DMS 273 treated with DMSO at 0.1 percent for 48 hours (cell line): Measurements from ENCODE around the gene OXSR1.
A peak's percentile ranks its signal among the peaks of the same experiment; 100 is the strongest.
"Not testable (repeated sequence)": the region's sequence is repeated elsewhere in the genome, so short reads cannot be mapped to it uniquely, and the experiment has no call there.

Experiments used
- DNase-seq: peaks from one replicate; lab custom pipeline; 2025; lab: John Stamatoyannopoulos, UW

OXSR1 gene

DNA sequence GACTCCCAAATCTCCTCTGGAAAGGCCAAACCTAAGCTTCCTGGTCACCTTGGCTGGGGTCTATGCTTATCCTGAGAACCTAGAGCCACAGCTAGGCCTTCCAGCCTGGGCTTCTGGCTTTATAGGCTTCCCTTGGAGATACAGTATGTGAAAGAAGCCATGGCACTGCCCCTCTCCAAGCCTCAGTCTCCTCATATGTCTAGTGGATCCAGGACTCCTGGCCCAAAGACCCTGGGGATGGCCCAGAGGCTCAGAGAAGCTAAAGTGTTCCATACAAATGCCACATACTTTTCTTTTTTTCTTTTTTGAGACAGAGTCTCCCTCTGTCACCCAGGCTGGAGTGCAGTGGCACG lies 37.1 kb upstream of the OXSR1 start:
- DNase-seq: no peak

DNA sequence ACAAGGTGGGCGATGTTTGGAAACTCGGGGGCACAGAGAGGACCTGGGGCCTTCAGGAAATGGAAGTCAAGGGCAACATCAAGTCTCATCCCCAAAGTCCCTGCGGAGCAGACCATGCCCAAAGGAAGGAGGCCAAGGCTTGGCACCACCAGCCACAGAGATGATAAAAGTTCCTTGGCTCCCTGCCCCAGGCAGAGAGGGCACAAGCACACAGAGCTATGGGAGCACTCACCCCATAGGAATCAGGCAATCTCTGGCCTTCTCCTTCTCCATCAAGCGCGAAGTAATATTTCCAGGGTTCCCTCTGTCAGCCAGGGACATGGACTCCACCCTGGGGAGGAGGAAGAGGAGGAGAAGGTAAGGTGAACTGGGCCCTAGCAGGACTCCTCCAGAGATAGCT lies 36.3 kb upstream of the OXSR1 start:
- no peak for DNase-seq

DNA sequence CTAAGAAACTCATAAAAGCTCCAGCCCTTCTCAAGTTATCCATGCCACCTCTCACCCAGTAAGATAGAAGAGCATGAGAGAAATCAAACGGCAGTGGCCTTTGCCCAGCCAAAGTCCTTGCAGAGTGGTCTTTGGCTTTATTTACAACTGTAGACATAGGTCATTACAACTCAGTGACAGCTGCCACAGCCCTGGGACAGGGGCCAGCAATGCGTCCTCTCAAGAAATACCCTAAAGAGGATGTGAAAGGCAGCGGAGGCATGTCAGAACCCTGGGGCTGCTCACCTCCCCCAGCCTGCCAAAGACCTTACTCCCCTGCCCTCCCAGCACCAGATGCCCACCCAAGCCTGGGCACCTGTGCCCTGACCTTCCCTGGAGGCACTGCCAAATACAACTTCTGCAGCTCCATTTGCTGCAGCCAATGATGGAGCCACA lies 34.7 kb upstream of the OXSR1 start:
- DNase-seq: no peak

DNA sequence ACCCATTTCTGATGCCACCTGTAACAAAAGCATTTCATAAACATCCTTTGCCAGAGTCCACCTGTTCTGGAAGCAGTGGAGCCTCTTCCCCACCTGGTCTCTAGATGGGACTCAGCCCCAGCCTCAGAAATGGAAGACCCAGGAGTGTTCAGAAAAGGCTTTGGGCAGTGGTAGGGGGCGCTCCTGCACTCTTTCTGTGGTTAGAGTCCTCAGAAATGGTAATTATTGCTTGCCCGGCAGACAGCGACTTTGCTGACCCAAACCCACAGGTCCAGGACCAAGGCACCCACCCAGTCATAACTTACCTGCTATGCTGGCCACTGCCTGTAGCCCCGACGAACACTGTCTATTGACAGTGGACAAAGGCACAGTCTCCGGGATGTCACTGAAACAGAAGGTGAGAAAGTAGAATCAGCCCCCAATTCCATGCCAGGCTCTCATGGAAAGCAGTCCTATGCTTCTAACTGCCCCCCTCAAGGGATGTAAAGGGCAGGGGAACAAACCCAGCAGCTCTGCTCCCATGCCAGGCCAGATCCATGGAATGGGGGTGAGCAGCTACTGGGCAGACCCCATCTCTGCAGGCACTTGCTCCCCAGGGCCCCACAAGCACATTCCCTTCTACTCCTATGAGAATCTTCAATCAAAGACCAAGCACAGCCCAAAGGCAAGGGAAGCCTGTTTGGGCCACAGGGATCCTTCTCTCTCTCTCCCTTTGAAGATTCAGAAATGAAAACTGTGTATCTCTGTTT lies 33.5 kb upstream of the OXSR1 start:
- no peak for DNase-seq

DNA sequence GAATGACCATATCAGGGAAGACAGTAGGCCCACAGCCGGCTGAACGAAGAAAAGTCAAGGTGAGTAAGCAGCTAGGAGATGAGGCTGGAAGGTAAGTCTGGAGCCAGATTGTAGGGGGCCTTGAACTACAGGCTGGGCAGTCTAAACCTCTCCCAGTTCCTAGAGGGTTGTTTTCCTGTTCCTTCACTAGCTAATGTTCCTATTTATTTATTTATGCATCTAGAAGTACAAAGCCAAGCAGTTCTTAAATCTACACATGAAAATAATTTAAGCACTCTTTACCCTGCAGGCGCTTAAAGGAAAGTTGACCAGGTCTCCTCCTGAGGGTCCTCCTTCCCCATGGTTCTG lies 32.2 kb upstream of the OXSR1 start:
- no peak for DNase-seq

DNA sequence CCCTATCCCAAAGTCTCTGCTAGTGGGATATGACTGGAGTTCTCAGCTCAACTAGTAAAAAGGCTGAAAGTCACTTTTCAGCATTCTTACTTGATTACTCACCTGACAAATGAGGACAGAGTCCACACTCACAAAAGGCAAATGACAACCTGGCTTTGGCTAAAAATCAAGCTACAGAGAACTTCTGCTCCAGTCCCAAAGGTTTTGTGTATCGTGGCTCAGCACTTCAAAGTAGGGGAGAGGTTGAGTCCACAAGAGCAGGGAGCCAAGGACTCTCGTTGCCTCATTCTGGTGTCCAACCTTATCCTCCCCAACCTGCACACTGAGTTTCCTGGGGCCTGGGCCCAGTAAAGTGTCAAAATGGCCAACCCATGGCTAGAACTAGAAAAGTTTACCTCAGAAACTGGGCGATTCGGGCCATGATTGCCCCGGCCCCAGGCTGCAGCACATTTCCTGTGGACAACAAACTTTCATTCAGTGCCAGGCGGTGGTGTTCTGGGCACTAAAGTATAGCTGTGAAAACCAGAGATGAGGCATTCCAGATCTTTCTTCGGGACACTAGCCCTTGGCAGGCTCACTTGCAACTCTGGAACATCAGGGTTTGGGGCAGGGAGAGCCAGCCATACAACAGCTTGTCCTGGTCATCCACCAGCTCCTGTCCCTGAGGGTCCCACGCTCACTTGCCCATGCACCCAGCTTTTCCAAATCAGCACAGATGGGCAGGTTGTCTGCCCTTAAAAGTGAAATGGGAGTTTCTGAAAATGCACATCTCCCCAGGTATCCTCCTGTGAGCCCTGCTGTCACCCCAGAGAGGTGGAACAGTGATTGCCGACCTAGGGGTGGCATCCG lies 31.6 kb upstream of the OXSR1 start:
- DNase-seq: no peak

DNA sequence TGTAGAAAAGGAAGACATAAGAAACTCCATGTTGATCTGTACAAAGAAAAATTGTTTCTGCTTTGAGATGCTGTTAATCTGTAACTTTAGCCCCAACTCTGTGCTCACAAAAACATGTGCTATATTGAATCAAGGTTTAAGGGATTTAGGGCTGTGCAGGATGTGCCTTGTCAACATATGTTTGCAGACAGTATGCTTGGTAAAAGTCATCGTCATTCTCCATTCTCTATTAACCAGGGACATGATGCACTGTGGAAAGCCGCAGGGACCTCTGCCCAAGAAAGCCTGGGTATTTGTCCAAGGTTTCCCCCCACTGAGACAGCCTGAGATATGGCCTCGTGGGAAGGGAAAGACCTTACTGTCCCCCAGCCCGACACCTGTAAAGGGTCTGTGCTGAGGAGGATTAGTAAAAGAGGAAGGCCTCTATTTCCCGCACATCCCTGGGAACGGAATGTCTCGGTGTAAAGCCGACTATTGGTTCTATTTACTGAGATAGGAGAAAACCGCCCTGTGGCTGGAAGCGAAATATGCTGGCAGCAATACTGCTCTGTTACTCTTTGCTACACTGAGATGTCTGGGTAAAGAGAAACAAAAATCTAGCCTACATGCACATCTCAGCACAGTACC lies 30.7 kb upstream of the OXSR1 start:
- DNase-seq: not testable (repeated sequence)

DNA sequence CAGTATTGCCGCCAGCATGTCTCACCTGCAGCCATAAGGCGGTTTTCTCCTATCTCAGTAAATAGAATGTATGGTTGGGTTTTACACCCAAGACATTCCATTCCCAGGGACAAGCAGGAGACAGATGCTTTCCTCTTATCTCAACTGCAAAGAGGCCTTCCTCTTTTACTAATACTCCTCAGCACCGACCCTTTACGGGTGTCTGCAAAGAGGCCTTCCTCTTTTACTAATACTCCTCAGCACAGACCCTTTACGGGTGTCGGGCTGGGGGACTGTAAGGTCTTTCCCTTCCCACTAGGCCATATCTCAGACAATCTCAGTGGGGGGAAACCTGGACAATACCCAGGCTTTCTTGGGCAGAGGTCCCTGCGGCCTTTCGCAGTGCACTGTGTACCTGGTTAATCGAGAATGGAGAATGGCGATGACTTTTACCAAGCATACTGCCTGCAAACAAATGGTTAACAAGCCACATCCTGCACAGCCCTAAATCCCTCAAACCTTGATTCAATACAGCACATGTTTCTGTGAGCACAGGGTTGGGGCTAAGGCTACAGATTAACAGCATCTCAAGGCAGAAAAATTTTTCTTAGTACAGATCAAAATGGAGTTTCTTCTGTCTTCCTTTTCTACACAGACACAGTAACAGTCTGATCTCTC lies 29.6 kb upstream of the OXSR1 start:
- DNase-seq: not testable (repeated sequence)

DNA sequence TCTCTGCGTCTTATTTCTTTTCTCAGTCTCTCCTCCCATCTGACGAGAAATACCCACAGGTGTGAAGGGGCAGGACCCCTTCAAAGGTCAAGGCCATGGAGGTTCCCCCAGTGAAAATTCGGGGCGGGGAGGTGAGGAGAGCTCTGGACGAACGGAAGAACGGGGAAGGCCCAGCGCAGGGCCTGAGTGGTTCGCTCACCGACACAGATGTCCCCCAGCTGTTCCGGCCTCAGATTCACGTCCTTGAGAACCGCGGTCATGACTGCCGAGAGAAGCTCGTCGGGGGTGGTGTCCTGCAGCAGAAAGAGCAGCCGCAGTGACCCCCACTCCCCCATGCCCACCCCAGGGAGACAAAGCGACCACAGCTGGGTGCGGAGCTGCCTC lies 29.0 kb upstream of the OXSR1 start:
- no peak for DNase-seq

DNA sequence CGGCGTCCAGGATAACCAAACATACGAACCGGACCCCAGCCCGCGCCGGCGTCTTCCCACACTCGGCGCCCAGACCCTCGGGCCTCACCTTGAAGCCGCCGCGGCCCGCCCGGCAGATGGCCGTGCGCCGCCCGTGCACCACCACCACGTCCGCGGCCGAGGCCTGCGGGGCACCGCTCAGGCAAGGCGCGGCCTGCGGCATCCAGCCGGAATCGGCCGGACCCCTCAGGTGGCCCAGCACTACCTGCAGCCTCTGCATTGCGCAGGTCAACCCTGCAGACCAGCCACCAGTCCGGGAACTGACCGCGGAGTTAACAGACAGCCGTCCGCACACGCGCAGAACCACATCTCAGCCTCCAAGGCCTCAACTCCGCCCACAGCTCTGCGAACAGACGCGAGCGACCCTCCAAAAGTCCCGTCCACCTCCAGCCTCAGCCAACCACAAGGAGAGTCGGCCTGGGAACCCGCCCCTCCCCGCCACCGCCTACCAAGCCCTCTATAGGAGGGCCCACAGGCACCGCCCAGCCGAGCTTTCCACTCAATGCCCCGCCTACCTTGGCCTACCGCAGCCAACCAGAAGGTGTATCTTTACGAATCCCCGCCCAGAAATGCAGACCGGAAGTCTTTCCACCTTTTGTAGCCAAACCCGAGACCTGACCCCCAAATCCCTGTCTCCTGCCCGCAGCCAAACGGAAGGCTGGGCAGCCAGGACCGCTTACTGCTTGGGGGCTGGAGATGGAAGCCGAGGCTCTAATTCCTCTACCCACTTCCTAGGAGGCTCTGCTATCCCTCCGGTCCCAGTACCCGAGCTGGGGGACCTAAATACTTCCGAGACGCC lies 28.3 kb upstream of the OXSR1 start, which contains the start of gene ACAA1:
Gene ACAA1, minus strand, starts transcription at position 351 of the 838 bp plus-strand sequence. Its CDS starts 92 bp downstream, at position 259.
- DNase-seq: peak; percentile 93

DNA sequence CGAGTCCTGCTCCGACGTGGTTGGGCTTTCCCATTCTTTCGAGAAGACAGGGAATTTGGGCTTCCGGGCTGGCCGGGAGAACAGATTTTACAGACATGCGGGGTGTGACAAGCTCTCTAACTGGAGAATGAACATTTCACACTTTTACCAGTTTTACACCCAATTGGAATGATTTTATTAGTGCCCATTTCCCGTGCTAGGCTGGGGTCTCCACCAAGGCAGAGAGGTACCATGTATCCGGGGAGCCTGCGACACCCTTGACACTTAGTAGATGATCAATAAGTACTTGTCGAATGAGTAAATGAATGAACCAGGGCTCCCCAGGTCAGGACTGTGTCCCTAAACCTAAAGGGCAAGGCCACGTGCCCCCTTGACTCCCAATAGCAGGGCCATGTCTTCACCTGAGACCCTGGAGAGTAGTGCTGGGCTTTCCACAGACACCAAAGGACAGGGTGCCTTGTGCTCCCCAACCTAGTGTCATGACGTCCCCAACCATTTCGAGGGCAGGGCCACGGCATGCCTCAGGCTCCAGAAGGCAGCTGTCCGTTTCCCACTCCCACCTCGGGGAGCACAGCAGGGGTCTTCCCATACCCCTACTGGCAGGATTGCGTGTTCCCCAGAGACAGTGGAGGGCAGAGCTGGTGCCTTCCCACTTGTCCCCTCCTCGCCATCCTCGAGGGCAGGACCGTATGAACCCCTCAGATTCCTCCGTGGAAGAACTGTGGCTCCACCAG lies 27.6 kb upstream of the OXSR1 start:
- no peak for DNase-seq

DNA sequence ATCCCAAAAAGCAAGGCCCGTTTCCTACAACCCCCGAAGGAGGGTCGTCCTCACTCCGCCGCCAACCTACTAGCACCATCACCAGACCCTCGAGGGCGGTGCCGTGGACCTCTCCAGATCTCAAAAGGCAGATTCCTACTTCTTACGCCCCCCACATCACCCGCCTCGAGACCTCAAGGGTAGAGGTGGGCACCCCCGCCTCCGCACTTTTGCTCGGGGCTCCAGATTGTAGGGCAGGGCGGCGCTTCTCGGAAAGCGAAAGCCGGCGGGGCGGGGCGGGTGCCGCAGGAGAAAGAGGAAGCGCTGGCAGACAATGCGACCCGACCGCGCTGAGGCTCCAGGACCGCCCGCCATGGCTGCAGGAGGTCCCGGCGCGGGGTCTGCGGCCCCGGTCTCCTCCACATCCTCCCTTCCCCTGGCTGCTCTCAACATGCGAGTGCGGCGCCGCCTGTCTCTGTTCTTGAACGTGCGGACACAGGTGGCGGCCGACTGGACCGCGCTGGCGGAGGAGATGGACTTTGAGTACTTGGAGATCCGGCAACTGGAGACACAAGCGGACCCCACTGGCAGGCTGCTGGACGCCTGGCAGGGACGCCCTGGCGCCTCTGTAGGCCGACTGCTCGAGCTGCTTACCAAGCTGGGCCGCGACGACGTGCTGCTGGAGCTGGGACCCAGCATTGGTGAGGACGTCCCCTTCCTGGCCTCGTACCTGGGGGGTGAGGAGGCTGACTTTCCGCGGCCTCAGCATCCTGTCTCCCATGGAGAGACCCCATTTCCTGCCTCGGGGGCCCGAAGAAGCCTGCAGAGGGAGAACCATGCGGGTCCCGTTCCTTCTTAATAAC lies 26.8 kb upstream of the OXSR1 start, which contains the start of gene MYD88:
Gene MYD88, plus strand, starts transcription at position 313 of the 842 bp plus-strand sequence. Its CDS starts 40 bp downstream, at position 353.
- peak; percentile 11 for DNase-seq

DNA sequence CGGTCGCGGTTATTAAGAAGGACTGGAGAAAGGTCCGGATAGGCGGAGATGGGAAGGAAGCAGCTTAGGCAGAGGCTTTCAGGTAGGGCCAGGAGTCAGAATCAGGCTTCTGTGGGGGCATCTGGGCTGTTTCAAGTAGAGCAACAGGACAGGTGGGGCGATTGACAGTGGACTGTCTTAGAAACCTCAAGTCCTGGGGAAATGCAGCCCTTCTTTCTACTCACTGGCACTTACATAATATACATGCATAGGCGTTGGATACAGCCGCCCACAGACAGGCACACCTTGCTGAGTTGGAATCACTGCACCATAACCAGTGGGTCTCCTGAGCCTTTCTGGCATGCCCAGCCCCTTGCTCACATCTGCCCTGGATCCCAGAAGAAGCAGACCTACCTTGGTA lies 26.1 kb upstream of the OXSR1 start:
- no peak for DNase-seq

DNA sequence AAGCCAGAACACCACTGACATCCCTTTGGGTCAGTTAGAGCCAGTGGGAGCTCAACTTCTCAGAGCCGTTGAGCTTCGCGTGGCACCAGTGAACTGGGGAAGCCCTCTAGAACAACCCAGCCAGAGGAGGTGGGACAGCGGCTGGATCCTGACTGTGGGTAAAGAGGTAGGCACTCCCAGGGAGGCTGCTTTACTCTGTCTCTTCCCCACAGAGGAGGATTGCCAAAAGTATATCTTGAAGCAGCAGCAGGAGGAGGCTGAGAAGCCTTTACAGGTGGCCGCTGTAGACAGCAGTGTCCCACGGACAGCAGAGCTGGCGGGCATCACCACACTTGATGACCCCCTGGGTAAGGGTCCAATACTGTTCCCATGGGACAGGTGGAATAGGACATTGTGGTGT lies 25.7 kb upstream of the OXSR1 start:
- DNase-seq: no peak

DNA sequence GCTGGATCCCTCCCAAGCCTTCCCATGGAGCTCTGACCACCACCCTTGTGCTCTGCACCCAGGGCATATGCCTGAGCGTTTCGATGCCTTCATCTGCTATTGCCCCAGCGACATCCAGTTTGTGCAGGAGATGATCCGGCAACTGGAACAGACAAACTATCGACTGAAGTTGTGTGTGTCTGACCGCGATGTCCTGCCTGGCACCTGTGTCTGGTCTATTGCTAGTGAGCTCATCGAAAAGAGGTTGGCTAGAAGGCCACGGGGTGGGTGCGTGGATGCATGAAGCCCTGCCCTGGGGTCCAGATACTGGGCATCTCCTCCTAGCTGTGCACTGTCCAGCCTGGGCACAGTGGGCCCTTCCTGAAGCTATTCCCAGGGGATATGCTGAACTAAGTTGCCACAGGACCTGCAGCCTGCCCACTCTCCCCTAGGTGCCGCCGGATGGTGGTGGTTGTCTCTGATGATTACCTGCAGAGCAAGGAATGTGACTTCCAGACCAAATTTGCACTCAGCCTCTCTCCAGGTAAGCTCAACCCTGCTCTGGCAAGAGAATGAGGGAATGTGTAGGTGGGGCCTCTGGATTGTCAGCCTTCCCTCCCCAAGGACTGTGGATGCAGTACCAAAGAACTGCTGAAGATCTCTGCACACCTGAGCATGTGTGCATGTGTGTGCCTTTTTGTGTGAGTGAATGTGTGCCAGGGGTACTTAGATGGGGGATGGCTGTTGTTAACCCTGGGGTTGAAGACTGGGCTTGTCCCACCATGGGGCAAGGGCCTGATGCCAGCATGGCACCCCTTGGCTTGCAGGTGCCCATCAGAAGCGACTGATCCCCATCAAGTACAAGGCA lies 24.8 kb upstream of the OXSR1 start:
- DNase-seq: no peak

DNA sequence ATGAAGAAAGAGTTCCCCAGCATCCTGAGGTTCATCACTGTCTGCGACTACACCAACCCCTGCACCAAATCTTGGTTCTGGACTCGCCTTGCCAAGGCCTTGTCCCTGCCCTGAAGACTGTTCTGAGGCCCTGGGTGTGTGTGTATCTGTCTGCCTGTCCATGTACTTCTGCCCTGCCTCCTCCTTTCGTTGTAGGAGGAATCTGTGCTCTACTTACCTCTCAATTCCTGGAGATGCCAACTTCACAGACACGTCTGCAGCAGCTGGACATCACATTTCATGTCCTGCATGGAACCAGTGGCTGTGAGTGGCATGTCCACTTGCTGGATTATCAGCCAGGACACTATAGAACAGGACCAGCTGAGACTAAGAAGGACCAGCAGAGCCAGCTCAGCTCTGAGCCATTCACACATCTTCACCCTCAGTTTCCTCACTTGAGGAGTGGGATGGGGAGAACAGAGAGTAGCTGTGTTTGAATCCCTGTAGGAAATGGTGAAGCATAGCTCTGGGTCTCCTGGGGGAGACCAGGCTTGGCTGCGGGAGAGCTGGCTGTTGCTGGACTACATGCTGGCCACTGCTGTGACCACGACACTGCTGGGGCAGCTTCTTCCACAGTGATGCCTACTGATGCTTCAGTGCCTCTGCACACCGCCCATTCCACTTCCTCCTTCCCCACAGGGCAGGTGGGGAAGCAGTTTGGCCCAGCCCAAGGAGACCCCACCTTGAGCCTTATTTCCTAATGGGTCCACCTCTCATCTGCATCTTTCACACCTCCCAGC lies 24.0 kb upstream of the OXSR1 start:
- DNase-seq: no peak

DNA sequence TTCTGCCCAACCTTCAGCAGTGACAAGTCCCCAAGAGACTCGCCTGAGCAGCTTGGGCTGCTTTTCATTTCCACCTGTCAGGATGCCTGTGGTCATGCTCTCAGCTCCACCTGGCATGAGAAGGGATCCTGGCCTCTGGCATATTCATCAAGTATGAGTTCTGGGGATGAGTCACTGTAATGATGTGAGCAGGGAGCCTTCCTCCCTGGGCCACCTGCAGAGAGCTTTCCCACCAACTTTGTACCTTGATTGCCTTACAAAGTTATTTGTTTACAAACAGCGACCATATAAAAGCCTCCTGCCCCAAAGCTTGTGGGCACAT lies 23.4 kb upstream of the OXSR1 start:
- DNase-seq: no peak

DNA sequence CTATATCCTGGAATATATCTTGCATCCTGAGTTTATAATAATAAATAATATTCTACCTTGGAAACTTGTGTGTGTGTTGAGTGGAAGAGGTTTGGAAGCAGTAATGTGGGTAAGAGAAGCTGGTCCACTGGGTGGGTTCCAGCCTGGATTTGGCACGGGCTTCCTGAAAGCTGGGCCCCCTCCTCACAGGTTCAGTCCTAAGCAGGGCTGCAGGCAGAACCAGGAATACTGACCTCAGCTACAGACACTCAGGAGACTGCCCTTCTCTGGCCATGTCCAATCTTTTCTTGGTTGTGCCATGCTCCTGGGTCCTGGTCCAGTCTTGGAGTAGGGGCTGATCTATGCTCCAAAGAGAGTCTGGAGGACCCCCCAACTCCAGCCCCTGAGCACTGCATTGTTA lies 22.4 kb upstream of the OXSR1 start:
- DNase-seq: no peak
